GM18951 (cell line): ENCODE results near the gene ABR.

Experiments used
- POLR2A ChIP-seq: IDR thresholded peaks from 4 replicates; pipeline ENCODE4 v1.6.1; 2011; ENCODE audit warnings: mild to moderate bottlenecking; ENCODE audit not compliant: insufficient read length, insufficient read depth; ENCODE audit errors: extremely low read depth
- in situ Hi-C: fragments of 300-500 bp; cut with MboI; formaldehyde crosslinking; loops from one replicate; pipeline ENCODE4 v1.12.0; 2022; ENCODE audit warnings: low sequenced_read_pairs, mixed read lengths, inconsistent platforms; ENCODE audit not compliant: unreplicated experiment

ABR gene

DNA sequence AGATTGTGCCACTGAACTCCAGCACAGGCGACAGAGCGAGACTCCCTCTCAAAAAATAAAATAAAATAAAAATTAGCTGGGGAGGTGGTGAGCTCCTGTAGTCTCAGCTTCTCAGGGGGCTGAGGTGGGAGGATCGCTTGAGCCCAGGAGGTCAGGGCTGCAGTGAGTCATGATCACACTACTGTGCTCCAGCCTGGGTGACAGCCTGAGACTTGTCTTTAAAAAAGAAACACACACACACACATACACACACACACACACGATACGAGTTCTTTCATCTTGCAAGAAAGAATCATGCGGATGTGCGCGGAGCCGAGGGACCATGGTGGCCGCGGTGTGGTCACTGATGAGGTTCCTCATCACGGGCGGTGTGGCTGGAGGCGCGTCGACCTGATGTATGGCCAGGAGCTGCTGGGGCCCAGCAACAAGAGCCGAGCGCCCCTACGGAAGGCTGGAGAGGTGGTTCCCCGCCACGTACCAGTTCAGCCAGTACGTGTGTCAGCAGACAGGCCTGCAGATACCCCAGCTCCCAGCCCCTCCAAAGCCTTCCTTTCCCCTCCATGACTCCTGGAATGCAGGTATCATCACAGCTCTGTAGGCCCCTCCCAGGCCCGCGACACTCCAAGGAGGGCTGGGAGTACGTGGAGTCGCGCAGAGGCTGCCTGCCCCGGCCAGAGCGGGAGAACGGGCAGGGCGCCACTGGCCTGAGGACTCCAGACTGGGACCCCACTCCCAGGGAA is 220.9 kb downstream of the ABR start:
- TF ChIP-seq POLR2A, result no peak
- in situ Hi-C loops, result no loop called here

DNA sequence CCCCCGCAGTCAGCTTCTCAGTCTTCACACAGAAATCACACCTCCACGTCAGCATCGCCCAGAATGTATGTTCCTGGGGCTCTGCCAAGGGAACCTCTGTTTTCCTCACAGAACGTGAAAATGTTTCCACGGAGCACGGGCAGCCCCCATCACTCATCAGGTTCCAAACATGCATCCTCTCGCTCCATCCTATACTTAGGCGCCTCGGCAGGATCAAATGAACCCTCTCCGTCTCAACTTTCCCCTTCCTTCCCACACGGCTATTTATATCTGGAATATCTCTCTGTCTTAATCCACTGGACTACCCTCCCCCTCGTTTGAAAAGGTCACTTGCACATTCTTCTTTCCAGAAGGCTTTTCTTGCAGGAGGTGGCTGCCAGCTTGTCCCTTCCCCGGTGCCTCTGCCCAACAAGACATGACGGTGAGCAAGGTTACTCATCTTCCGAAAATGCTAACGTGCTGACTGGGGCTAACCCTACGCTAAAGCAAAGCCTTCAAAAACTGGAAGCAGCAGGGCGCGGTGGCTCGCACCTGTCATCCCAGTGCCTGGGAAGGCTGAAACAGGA is 221.8 kb downstream of the ABR start:
- in situ Hi-C loops, result no loop called here
- no peak for TF ChIP-seq POLR2A

DNA sequence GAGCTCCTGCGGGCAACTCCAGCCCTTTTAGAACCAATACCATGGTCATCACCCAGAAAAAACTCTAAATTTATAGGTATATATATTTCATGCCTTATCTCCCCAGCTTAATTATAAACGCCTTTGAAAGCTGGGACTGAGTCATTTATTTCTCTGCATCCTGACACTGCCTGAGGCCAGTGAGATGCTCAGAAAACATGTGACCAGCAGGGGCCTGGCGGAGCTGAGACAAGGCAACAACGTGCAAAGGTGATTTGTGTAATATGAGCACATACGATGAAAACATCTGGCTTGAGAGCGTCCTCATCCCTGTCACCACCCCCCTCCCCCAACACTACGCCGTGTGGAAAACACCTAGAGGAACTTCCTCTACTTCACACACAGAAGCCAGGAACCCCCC is 222.9 kb downstream of the ABR start:
- TF ChIP-seq POLR2A, result no peak
- in situ Hi-C loops, result no loop called here

DNA sequence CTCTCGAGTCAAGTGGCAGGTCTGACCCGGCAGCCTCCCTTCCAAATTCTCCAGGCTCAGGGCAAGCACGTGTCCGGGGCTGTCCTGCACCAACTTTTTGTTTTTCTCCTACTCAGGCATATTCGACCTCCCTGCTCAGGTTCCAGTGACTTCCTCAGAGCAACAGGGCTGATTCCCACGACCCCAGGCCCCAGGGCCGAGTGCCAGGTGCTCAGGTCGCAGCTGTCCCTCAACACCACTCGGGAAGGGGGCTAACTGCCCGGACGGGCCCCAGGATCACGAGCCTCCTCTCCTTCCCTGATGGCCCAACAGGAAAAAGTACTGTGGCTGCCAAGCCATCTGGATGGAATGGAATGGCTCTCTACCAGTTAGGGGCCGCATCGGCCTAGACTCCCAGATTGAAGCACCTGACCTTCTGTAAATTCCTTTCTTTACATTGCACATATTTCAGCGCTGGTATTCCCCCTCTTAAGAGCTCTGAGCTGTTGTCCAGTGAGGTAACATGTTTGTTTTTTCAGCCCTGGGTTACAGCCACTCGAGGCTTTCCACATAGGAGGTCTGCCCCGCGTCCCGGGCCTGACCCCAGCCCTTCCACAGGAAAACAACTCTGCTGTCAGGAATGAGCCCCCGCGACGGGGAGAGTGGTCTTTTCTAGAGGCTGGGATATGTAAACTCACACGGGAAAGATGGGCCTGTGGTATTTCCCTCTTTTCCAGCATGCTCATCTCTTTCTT is 225.2 kb downstream of the ABR start:
- in situ Hi-C loops, result no loop called here

DNA sequence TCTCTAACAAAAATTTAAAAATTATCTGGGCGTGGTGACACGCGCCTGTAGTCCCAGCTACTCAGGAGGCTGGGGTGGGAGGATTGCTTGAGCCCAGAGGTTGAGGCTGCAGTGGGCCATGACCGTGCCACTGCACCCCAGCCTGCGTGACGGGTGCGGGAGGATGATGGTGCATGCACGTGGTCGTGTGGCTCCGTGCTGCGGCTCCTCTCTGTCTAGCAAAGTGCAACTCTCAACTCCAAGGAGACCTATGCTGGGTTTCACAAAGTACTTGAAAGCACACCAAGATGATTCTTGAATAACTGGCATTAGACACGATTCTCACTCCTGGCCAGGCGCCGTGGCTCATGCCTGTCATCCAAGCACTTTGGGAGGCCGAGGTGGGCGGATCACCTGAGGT is 226.0 kb downstream of the ABR start:
- TF ChIP-seq POLR2A, result no peak
- in situ Hi-C loops, result no loop called here

More for the DNA sequence above, 225.2 kb downstream of the ABR start:
- no peak for TF ChIP-seq POLR2A
